Hypothalamus (tissue), 51 donors: Measurements from ENCODE around the gene PGAP3.

ENCODE experiments used
- DNase-seq, 51 donors: peaks; one replicate each; lab custom pipeline; 2025; lab: John Stamatoyannopoulos, UW

Gene PGAP3

GRCh38 chr17:39673335-39674081 lies 14.3 kb downstream of the PGAP3 start:
- DNase-seq: no peak

GRCh38 chr17:39672522-39673334 lies 15.1 kb downstream of the PGAP3 start:
- no peak for DNase-seq

- peak in 14 of 51 donors; percentile 10 to 49 (median 32) for DNase-seq
Measured at GRCh38 chr17:39671651-39672521, 16.0 kb downstream of the PGAP3 start.

- DNase-seq: no peak
Measured at GRCh38 chr17:39670746-39671145, 17.1 kb downstream of the PGAP3 start.

GRCh38 chr17:39669897-39670735 lies 17.7 kb downstream of the PGAP3 start:
- DNase-seq: no peak

- peak in 28 of 51 donors; percentile 11 to 64 (median 39) for DNase-seq
Measured at GRCh38 chr17:39667945-39668924, 19.6 kb downstream of the PGAP3 start, which contains the start of gene PNMT. Gene PNMT (plus strand): TSS chr17:39668453. CDS start chr17:39668476, 23 bp downstream.

GRCh38 chr17:39667262-39667944 lies 20.5 kb downstream of the PGAP3 start:
- peak in 14 of 51 donors; percentile 21 to 61 (median 33) for DNase-seq

GRCh38 chr17:39666601-39667261 lies 21.1 kb downstream of the PGAP3 start:
- DNase-seq: peak in 35 of 51 donors; percentile 13 to 84 (median 45)

- peak in 3 of 51 donors; percentile 20 to 64 (median 45) for DNase-seq
Measured at GRCh38 chr17:39666231-39666600, 21.6 kb downstream of the PGAP3 start.

- DNase-seq: peak in 16 of 51 donors; percentile 15 to 64 (median 33)
Measured at GRCh38 chr17:39665642-39666224, 22.1 kb downstream of the PGAP3 start.

- no peak for DNase-seq
Measured at GRCh38 chr17:39664581-39665561, 23.0 kb downstream of the PGAP3 start, which contains the start of gene TCAP. Gene TCAP (plus strand): TSS chr17:39665349. CDS start chr17:39665360, 11 bp downstream.

GRCh38 chr17:39663688-39664580 lies 23.9 kb downstream of the PGAP3 start:
- DNase-seq: no peak

GRCh38 chr17:39663340-39663687 lies 24.5 kb downstream of the PGAP3 start:
- no peak for DNase-seq

- DNase-seq: no peak
Measured at GRCh38 chr17:39662551-39663339, 25.1 kb downstream of the PGAP3 start.
